Measurements from ENCODE around the gene GET4.
"Not testable (repeated sequence)": the region's sequence is repeated elsewhere in the genome, so short reads cannot be mapped to it uniquely, and the experiment has no call there.

The GET4 gene

GRCh38 chr7:917255-918117, 41.1 kb downstream of the GET4 start:
- no peak for DNase-seq

- no peak for DNase-seq
Measured at GRCh38 chr7:918118-918425, 41.7 kb downstream of the GET4 start.

- DNase-seq: no peak
Measured at GRCh38 chr7:918441-919113, 42.2 kb downstream of the GET4 start.

GRCh38 chr7:919114-919442, 42.7 kb downstream of the GET4 start:
- DNase-seq: no peak

GRCh38 chr7:919924-920341, 43.6 kb downstream of the GET4 start:
- DNase-seq: no peak

GRCh38 chr7:920351-921070, 44.2 kb downstream of the GET4 start:
- DNase-seq: no peak

- DNase-seq: no peak
Measured at GRCh38 chr7:921071-921461, 44.7 kb downstream of the GET4 start.

DNA sequence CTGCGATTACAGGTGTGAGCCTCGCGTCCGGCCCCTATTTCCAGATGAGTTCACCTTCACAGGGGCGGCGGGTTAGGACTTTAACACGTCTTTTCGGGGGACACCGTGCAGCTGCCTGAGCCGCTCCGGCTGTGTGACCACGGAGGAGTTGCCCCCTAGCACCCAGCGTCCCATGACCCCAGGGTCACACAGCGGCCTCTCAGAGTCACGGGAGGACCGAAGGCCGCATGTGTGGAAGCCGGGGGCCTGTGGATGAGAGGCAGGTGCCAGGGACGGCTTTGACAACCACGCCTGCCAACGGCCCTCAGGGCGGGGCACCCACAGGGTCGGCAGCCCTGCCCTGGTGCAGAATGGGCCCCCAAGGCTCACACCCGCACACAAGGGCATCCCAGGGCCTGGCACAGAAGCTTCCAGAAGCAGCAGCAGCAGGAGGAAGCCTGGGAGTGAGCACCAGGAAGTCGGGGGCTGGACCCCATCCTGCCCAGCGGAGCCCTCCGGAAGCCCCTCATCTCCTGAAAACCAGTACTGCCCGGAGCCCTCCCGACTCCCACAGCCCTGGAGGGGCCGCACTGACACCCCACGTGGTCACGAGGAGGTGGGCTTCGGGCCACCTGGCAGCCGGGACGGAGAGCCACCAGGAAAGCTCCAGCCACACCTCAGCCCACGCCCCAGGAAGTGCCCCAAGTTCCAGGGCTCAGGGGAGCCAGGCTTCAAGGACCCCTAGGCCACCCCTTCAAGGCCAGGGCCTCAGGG, 45.4 kb downstream of the GET4 start:
- no peak for DNase-seq

DNA sequence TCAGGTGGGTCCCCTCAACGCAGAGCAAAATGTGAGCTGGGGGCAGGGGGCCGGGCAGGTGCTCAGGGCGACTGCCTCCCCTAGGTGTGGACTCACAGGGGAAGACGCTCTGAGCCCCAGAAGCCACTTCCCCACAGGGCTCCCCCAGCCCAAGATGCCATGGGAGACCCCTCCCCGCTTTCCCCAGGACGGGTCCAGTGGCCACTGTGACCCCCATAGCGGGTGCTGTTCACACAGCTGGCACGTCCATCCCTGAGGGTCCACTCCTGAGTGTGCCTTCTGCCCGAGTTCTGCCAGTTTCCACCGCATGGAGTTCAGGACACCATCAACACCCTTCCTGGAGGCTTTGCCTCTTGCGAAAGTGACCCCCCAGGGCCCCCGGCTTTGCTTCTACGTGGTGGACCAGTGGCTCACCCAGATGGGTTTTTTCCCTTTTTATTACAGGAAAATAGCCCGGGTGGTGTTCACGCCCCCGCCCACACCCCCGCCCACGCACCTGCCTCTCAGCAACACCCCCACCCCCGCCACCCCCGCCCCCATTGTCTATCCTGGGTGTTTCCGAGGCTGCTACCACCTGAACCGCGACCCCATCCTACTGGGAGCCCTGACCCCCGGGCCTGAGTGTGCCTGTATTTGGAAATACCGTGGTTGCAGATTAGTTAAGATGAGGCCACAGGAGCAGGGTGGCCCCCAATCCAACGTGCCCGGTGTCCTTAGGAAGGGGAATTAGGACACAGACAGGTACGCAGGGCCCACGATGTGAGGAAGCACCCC, 46.2 kb downstream of the GET4 start:
- DNase-seq: no peak

DNA sequence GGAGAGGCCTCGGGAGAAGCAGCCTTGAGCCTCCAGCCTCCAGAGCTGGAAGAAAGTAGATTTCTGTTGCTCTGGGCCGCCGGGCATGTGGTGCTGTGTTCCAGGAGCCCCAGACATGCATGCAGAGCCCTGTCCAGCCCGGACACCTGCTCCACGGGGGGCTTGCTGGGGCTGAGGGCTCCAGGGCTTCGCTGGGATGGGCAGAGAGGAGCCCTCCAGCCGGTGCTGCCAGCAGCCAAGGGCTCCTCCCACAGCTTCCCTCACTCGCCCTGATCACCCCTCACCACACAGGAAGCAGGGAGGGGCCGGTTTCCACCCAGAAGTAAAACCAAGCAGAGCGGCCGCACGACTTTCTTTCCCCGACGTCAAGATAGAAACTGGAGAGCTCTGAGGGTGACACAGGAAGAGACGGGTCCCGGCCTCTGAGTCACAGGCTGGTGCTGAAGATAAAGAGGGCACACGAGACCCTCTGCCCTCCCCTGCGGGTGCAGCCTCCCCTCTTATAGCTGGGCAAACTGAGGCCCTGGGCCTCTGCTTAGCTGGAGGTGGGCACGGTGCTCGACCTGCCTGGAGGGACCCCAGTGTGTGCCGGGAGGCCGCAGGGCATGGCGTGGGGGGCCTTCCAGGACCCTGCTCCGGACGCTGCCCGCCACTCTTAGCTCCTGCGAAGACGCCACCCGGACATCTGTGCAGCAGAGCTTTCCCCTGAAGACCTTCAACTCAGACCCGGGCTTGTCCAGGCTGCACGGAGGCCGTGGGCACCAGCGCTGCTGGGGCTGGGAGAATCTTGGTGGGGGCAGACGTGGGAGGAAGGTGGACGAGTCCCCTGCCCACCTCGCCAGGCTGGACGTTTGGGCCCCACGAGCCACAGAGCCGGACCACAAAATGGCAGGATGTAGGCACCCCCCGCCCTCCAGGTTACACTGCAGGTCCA, 47.0 kb downstream of the GET4 start:
- DNase-seq: no peak

DNA sequence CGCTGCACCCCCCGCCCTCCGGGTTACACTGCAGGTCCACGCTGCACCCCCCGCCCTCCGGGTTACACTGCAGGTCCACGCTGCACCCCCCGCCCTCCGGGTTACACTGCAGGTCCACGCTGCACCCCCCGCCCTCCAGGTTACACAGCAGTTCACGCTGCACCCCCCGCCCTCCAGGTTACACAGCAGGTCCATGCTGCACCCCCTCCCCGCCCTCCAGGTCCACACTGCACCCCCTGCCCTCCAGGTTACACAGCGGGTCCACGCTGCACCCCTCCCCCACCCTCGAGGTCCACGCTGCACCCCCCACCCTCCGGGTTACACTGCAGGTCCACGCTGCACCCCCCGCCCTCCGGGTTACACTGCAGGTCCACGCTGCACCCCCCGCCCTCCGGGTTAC, 47.7 kb downstream of the GET4 start:
- not testable (repeated sequence) for DNase-seq

- no peak for DNase-seq
Measured at GRCh38 chr7:924541-925231, 48.3 kb downstream of the GET4 start.

- DNase-seq: no peak
Measured at GRCh38 chr7:925601-926000, 49.2 kb downstream of the GET4 start.

- DNase-seq: no peak
Measured at GRCh38 chr7:926061-927030, 50.0 kb downstream of the GET4 start.

- no peak for DNase-seq
Measured at GRCh38 chr7:927031-927671, 50.8 kb downstream of the GET4 start.

DNA sequence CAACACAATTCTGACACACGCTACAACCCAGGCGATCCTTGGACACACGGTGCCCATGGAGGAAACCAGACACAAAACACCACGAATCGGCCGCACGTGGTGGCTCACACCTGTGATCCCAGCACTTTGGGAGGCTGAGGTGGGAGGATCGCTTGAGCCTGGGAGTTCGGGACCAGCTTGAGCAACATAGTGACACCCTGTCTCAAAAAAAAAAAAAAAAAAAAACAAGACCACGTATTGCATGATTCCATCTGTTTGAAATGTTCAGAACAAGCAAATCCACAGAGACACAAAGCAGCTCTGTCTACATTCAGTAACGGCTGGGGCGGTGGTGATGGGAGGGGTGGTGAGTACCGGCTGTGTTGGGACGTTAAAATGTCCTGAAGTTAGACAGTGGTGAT, 53.0 kb downstream of the GET4 start:
- no peak for DNase-seq

DNA sequence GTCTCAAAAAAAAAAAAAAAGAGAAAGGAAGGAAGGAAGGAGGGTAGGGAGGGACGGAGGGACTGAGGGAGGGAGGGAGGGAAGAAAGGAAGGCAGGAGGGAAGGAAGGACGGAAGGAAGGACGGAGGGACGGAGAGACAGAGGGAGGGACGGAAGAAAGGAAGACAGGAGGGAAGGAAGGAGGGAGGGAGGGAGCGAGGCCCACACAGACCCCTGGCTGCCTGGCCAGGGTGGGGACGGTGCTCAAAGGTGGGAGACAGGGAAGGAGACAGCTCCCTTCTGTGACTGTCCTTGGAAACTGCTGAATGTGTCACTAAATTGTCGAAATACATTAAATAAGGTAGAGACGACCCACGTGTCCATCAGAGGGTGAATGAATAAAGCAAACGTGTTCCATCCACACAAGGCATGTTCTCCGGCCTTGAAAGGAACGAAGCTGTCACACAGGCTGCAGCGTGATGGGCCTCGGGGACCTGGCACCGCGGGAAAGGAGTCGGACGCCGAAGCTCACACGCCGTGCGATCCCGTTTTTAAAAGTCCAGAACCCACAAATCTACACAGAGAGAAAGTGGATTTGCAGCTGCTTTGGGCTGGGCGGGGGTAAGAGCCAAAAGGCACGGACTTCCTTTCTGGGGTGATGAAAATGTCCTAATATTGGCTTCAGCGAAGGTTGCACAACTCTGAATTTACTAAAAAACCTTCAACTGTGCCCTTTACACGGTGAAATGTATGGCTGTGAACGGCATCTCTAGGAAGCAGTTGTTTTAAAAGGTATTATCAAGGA, 54.8 kb downstream of the GET4 start:
- DNase-seq: no peak

All from NCI-H1436 (cell line).